H1 (cell line): Measurements from ENCODE around the gene NKG7. TPM values are rescaled to one million over a fixed set of nuclear protein-coding genes. Genes with fewer than 3 reads are reported as not detected.

Experiments used
- ASH2L ChIP-seq: fragments of 200-600, 300-600 bp; sonication (generic); IDR thresholded peaks from one replicate; pipeline ENCODE4 v1.7.1; 2017; ENCODE audit warnings: low read length
- BRCA1 ChIP-seq: IDR thresholded peaks from 2 replicates; pipeline ENCODE4 v1.6.1; 2012; ENCODE audit warnings: low read depth, low read length, improper control_type of control experiment
- CBX5 ChIP-seq: fragments of 300-800, 300-1000 bp; sonication (generic); IDR thresholded peaks from 2 replicates; pipeline ENCODE4 v1.7.1; 2016; ENCODE audit warnings: antibody characterized with exemption, low read length, low read depth
- CBX8 ChIP-seq: fragments of 300-800, 300-1000 bp; sonication (generic); IDR thresholded peaks from 2 replicates; pipeline ENCODE4 v1.7.1; 2016; ENCODE audit warnings: low read depth, low read length, borderline replicate concordance
- CHD1 ChIP-seq: IDR thresholded peaks from 2 replicates; pipeline ENCODE4 v1.6.1; 2012; ENCODE audit warnings: low read depth, low read length, improper control_type of control experiment
- CREB1 ChIP-seq: IDR thresholded peaks from 2 replicates; pipeline ENCODE4 v1.6.1; 2012; ENCODE audit warnings: inconsistent platforms
- CTBP2 ChIP-seq: IDR thresholded peaks from 2 replicates; pipeline ENCODE4 v1.7.0; 2011; ENCODE audit warnings: borderline replicate concordance, mild to moderate bottlenecking, moderate library complexity, mixed read lengths, low read length; ENCODE audit not compliant: insufficient read depth, insufficient read length
- EP300 ChIP-seq, 2 experiments: IDR thresholded peaks; 1 replicate in 1 of 2; 2 replicates in 1 of 2; pipeline ENCODE4 v1.6.1; 2011 to 2012; ENCODE audit warnings: low read depth in 2 of 2, low read length in 2 of 2, mild to moderate bottlenecking in 2 of 2, borderline replicate concordance in 1 of 2, inconsistent platforms in 1 of 2, moderate library complexity in 1 of 2
- EZH2 ChIP-seq: fragments of 200-600 bp; sonication (generic); IDR thresholded peaks from 2 replicates; pipeline ENCODE4 v1.7.1; 2012; ENCODE audit warnings: low read depth, mild to moderate bottlenecking, moderate library complexity, low read length, inconsistent platforms; ENCODE audit not compliant: severe bottlenecking
- GTF2F1 ChIP-seq: IDR thresholded peaks from 2 replicates; pipeline ENCODE4 v1.6.1; 2012; ENCODE audit warnings: low read depth, low read length, improper control_type of control experiment, borderline replicate concordance
- HDAC6 ChIP-seq: IDR thresholded peaks from one replicate; pipeline ENCODE4 v1.7.1; 2012; ENCODE audit warnings: low read depth, mild to moderate bottlenecking, inconsistent platforms, low read length, moderate library complexity
- KDM5A ChIP-seq: fragments of 200-600 bp; IDR thresholded peaks from 2 replicates; pipeline ENCODE4 v1.7.1; 2012; ENCODE audit warnings: mild to moderate bottlenecking, low read length, inconsistent platforms, mixed read lengths
- MAFK ChIP-seq: IDR thresholded peaks from 2 replicates; pipeline ENCODE4 v1.6.1; 2012; ENCODE audit warnings: low read depth, mild to moderate bottlenecking, improper control_type of control experiment, low read length
- PHF8 ChIP-seq: fragments of 200-600 bp; sonication (generic); conservative IDR thresholded peaks from 2 replicates; pipeline ENCODE4 v1.7.1; 2012; ENCODE audit warnings: low read depth, mild to moderate bottlenecking, inconsistent platforms, low read length, moderate library complexity
- POLR2A ChIP-seq, 2 experiments: IDR thresholded peaks; 1 replicate in 1 of 2; 2 replicates in 1 of 2; pipeline ENCODE4 v1.6.1; 2011; ENCODE audit warnings: low read depth in 2 of 2, low read length in 2 of 2, mild to moderate bottlenecking in 2 of 2; ENCODE audit errors: control extremely low read depth in 1 of 2
- SIN3A ChIP-seq, 2 experiments: IDR thresholded peaks in 1 of 2; conservative IDR thresholded peaks in 1 of 2; 2 replicates each; pipeline ENCODE4 v1.6.1; 2011 to 2012; ENCODE audit warnings: low read length in 2 of 2, improper control_type of control experiment in 1 of 2, low read depth in 1 of 2, mild to moderate bottlenecking in 1 of 2
- SP1 ChIP-seq: IDR thresholded peaks from 2 replicates; pipeline ENCODE4 v1.6.1; 2011; ENCODE audit warnings: low read depth, low read length
- SRF ChIP-seq: IDR thresholded peaks from 2 replicates; pipeline ENCODE4 v1.6.1; 2011; ENCODE audit warnings: mild to moderate bottlenecking, low read depth, low read length, moderate library complexity
- TAF7 ChIP-seq: optimal IDR thresholded peaks from 2 replicates; pipeline ENCODE3; 2011; ENCODE audit warnings: low read depth, mild to moderate bottlenecking, inconsistent platforms, low read length, moderate library complexity, borderline replicate concordance
- TCF12 ChIP-seq: IDR thresholded peaks from 2 replicates; pipeline ENCODE4 v1.6.1; 2011; ENCODE audit warnings: low read depth, mild to moderate bottlenecking, low read length
- YY1 ChIP-seq: IDR thresholded peaks from 2 replicates; pipeline ENCODE4 v1.6.1; 2011; ENCODE audit warnings: low read depth, mild to moderate bottlenecking, low read length
- ZNF274 ChIP-seq: IDR thresholded peaks from 2 replicates; pipeline ENCODE4 v1.7.0; 2012; ENCODE audit warnings: low read length, borderline replicate concordance; ENCODE audit errors: extremely low read depth
- polyA plus RNA-seq, 7 experiments: library from polyadenylated mRNA; depleted of rRNA in 3 of 7; stranded (reverse) in 5 of 7; unstranded in 2 of 7; fragments of >200 nt in 5 of 7; fragments of 200-250 nt in 2 of 7; gene quantifications; 1 replicate in 5 of 7; 2 replicates in 1 of 7; 4 replicates in 1 of 7; pipeline versions ENCODE4 v1.2.1 to v1.2.3, GENCODE V29; 2011 to 2013; ENCODE audit warnings: missing spikeins in 2 of 7, mixed read lengths in 2 of 7
- total RNA-seq: library from RNA; stranded (reverse); fragmentation: NEBNext Ultra II Directional; extraction: Animal tissue kit (Norgen Biotek cat#: 25700); gene quantifications from 2 replicates; pipeline ENCODE4 v1.2.1, GENCODE V29; 2021
- TF ChIP-seq, protein P1 (sequence below): IDR thresholded peaks from 2 replicates; pipeline ENCODE4 v1.6.1; 2012; ENCODE audit warnings: low read length, inconsistent platforms

The NKG7 gene
- total and polyA plus RNA-seq, 2 of the 8 experiments (the other 6 are each of a cell fraction or from before 2014, with no cell fraction given) = not detected

- TF ChIP-seq, protein P1, sequence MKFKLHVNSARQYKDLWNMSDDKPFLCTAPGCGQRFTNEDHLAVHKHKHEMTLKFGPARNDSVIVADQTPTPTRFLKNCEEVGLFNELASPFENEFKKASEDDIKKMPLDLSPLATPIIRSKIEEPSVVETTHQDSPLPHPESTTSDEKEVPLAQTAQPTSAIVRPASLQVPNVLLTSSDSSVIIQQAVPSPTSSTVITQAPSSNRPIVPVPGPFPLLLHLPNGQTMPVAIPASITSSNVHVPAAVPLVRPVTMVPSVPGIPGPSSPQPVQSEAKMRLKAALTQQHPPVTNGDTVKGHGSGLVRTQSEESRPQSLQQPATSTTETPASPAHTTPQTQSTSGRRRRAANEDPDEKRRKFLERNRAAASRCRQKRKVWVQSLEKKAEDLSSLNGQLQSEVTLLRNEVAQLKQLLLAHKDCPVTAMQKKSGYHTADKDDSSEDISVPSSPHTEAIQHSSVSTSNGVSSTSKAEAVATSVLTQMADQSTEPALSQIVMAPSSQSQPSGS = no peak
- no peak for TF ChIP-seq GTF2F1
- no peak for TF ChIP-seq KDM5A
- no peak for TF ChIP-seq TAF7
- no peak for TF ChIP-seq ASH2L
- no peak for TF ChIP-seq TCF12
- no peak; the same call in 1 of the 2 replicates for TF ChIP-seq PHF8
- no peak for TF ChIP-seq ZNF274
- TF ChIP-seq SP1 = no peak
- no peak for TF ChIP-seq CTBP2
- peak; percentile 38 for TF ChIP-seq EZH2
- no peak for TF ChIP-seq CHD1
- no peak for TF ChIP-seq CBX8
- TF ChIP-seq SRF = no peak
- no peak for TF ChIP-seq BRCA1
- no peak for TF ChIP-seq EP300 (IDR thresholded peaks at IDR 0.05; ENCODE audit: borderline replicate concordance in 1 of 2, low read depth in 2 of 2, low read length in 2 of 2)
- no peak for TF ChIP-seq HDAC6
- TF ChIP-seq CBX5 = no peak
- peak in 1 of 2 experiments; percentile 58; a peak in 2 of 3 replicates for TF ChIP-seq POLR2A (IDR thresholded peaks at IDR 0.05; ENCODE audit: control extremely low read depth in 1 of 2, low read depth in 2 of 2, low read length in 2 of 2)
- no peak for TF ChIP-seq SIN3A (conservative IDR thresholded peaks at IDR 0.05 in 1 of 2, IDR thresholded peaks at IDR 0.05 in 1 of 2; ENCODE audit: low read depth in 1 of 2, low read length in 2 of 2)
- TF ChIP-seq MAFK = no peak
- TF ChIP-seq YY1 = 0 out of 2 replicates have a peak, but pooled peaks have one; percentile 58
- TF ChIP-seq CREB1 = peak; percentile 64
Observed at GRCh38 chr19:51327066-51328001, 45.1 kb downstream of the NKG7 start (continued).
